Adrenal gland (tissue), 5 donors: ENCODE data around the gene PCLO.

Experiments used
- POLR2A ChIP-seq, 2 donors: fragments of 450-650 bp; IDR thresholded peaks; one replicate each; pipeline ENCODE4 v1.6.1; 2017; ENCODE audit warnings: antibody characterized with exemption in 2 of 2, mild to moderate bottlenecking in 2 of 2, moderate library complexity in 1 of 2
- TF ChIP-seq, protein P1 (sequence below), 6 experiments: fragments of 450-650 bp in 4 of 6; fragments of 200-600 bp in 2 of 6; sonication (generic) in 1 of 6; IDR thresholded peaks; 1 replicate in 5 of 6; 2 replicates in 1 of 6; pipeline versions ENCODE4 v1.5.1 to v1.8.0; 2016 to 2021; ENCODE audit warnings: antibody characterized with exemption in 6 of 6, mild to moderate bottlenecking in 2 of 6, moderate library complexity in 1 of 6
- donor health status: DM: no; HTN: no; CAD: no.

DNA sequence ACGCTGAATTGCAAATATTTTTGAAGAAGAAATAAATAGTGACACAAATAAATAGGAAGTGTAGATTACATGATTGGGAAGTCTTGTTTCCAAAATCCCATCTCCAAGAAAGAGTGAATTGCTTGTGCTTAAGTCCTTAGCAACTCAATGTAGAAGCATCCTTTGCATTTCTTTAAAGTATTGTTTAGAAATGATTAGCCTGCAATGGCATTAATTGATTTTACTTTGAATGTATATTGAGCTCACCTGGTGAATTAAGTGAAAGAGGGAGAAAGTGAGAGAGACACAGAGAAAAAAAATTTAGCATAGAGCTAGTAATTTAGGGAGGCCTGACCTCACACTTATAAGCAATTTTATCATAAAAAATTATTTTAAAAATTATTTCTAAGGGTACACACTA is 49.0 kb upstream of the PCLO start:
- TF ChIP-seq, protein P1, sequence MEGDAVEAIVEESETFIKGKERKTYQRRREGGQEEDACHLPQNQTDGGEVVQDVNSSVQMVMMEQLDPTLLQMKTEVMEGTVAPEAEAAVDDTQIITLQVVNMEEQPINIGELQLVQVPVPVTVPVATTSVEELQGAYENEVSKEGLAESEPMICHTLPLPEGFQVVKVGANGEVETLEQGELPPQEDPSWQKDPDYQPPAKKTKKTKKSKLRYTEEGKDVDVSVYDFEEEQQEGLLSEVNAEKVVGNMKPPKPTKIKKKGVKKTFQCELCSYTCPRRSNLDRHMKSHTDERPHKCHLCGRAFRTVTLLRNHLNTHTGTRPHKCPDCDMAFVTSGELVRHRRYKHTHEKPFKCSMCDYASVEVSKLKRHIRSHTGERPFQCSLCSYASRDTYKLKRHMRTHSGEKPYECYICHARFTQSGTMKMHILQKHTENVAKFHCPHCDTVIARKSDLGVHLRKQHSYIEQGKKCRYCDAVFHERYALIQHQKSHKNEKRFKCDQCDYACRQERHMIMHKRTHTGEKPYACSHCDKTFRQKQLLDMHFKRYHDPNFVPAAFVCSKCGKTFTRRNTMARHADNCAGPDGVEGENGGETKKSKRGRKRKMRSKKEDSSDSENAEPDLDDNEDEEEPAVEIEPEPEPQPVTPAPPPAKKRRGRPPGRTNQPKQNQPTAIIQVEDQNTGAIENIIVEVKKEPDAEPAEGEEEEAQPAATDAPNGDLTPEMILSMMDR (IDR thresholded peaks at IDR 0.05): no peak
- no peak for TF ChIP-seq POLR2A (IDR thresholded peaks at IDR 0.05)
